Hematopoietic multipotent progenitor cell (in vitro differentiated cells): ENCODE measurements around the gene HIP1. TPM values are rescaled to one million over a fixed set of nuclear protein-coding genes. Genes with fewer than 3 reads are reported as not detected.
"Not testable (repeated sequence)": the region's sequence is repeated elsewhere in the genome, so short reads cannot be mapped to it uniquely, and the experiment has no call there.

Experiments used
- DNase-seq, 3 donors: peaks; one replicate each; pipeline ENCODE4 v3.0.0-alpha.2; 2011 to 2015; ENCODE audit warnings: low read depth in 2 of 3, low spot score in 2 of 3
- total RNA-seq: library from RNA; depleted of rRNA; stranded (reverse); fragments of >200 nt; gene quantifications from one replicate; pipeline ENCODE4 v1.2.3, GENCODE V29; 2012

The HIP1 gene
- 19.4 TPM for total RNA-seq

- peak in 1 of 3 donors; percentile 24 for DNase-seq
Observed at GRCh38 chr7:75738604-75738974, at the start of gene HIP1. Gene HIP1 (minus strand): TSS chr7:75738941. CDS start chr7:75738920, 21 bp downstream.

GRCh38 chr7:75788154-75788847, 49.6 kb upstream of the HIP1 start:
- DNase-seq, result not testable (repeated sequence)

GRCh38 chr7:75783058-75783457, 44.3 kb upstream of the HIP1 start:
- not testable (repeated sequence) for DNase-seq

DNA sequence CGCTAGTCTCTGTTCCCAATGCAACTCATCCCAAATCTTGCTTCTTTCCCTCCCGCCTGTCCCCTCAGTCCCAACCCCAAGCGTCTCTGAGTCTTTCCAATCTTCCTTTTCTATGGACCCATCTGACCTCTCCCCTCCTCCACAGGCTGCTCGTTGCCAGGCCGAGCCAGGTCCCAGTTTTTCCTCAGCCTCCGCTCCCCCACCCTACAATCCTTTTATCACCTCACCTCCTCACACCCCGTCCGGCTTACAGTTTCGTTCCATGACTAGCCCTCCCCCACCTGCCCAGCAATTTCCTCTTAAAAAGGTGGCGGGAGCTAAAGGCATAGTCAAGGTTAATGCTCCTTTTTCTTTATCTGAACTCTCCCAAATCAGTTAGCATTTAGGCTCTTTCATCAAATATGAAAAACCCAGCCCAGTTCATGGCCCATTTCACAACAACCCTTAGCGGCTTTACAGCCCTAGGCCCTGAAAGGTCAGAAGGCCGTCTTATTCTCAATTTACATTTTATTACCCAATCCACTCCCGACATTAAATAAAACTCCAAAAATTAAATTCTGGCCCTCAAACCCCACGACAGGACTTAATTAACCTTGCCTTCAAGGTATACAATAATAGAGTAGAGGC, 42.0 kb upstream of the HIP1 start:
- not testable (repeated sequence) for DNase-seq

DNA sequence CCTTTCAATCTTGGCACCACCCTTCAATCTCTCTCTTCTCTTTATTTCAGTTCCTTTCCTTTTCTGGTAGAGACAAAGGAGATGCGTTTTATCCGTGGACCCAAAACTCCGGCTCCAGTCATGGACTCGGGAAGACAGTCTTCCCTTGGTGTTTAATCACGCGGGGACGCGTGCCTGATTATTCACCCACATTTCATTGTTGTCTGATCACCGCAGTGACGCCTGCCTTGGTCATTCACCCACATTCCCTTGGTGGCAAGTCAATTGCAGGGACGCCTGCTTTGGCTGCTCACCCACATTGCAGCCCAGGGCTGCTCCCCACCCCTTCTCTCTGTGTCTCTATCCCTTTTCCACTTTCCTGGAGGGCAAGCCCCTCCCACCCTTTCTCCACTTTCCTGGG, 40.8 kb upstream of the HIP1 start:
- not testable (repeated sequence) for DNase-seq

DNA sequence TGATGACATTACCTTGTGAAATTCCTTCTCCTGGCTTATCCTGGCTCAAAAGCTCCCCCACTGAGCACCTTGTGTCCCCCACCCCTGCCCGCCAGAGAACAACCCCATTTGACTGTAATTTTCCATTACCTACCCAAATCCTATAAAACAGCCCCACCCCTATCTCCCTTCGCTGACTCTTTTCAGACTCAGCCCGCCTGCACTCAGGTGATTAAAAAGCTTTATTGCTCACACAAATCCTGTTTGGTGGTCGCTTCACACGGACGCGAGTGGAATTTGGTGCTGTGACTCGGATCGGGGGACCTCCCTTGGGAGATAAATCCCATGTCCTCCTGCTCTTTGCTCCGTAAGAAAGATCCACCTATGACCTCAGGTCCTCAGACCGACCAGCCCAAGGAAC, 40.3 kb upstream of the HIP1 start:
- not testable (repeated sequence) for DNase-seq

GRCh38 chr7:75776295-75776971, 37.7 kb upstream of the HIP1 start:
- DNase-seq, result peak in 2 of 3 donors; percentile 56 to 83

- not testable (repeated sequence) for DNase-seq
Observed at GRCh38 chr7:75773958-75774357, 35.2 kb upstream of the HIP1 start.

DNA sequence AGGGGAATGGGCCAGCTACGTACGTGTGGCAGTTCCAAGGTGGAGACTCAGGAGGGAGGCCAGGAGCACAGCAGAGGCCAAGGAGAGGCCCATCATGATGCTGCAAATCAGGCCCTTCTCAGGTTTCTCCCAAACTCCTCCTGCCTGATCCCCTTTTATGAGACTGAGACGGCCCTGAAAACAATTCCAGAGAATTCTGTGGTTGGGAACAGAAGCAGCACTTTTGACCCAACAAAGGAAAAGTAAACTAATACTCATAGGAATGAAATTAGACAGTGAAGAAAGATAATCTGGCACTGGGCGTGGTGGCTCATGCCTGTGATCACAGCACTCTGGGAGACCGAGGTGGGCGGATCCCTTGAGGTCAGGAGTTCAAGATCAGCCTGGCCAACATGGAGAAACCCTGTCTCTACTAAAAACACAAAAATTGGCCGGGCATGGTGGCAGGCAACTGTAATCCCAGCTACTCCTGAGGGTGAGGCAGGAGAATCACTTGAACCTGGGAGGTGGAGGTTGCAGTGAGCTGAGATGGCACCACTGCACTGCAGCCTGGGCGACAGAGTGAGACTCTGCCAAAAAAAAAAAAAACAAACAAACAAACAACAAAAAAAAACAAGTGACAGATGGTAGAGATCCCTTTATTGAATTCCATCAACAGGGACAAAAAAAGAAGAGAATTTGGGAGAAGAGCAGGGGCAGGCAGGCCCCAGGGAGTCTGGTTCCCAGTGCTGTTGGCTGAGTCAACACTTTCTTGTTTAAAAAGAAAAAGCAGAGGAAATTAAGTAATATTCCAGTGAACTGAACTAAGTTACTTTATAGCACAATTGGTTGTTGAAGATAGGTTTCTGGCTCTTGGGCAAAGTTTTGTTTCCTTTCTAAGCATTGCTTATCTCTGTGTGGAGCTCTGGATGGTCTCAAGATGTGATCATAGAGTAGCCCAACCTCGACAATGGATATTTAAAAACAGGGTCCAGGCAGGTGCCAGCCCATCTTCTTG, 33.6 kb upstream of the HIP1 start, which contains the start of gene CCL26:
CCL26 (minus strand) TSS at position 131 of the 997 bp plus-strand sequence; CDS start at position 96, 35 bp downstream.
- DNase-seq, result no peak

DNA sequence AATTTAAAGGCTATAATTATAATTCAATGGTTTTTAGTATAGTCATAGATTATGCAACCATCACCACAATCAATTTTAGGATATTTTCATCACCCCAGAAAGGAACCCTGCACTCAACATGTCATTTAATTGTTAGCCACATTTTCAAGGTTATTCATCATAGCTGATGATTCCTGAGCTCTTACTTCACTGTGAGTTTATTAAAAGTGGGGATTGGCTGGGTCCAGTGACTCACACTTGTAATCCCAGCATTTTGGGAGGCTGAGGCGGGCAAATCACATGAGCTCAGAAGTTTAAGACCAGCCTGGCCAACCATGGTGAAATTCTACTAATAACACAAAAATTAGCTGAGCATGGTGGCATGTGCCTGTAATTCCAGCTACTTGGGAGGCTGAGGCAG, 32.5 kb upstream of the HIP1 start:
- DNase-seq, result no peak

GRCh38 chr7:75762350-75762917, 23.7 kb upstream of the HIP1 start:
- peak in 2 of 3 donors; percentile 38 to 78 for DNase-seq

DNA sequence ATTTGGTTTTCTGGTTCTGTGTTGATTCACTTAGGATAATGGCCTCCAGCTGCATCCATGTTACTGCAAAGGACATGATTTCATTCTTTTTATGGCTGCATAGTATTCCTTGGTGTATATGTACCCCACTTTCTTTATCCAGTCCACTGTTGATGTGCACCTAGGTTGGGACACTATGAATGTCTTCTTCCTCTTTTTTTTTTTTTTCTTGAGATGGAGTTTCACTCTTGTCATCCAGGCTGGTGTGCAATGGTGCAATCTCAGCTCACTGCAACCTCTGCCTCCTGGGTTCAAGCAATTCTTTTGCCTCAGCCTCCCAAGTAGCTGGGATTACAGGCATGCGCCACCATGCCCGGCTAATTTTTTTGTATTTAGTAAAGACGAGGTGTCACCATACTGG, 23.1 kb upstream of the HIP1 start:
- not testable (repeated sequence) for DNase-seq

DNA sequence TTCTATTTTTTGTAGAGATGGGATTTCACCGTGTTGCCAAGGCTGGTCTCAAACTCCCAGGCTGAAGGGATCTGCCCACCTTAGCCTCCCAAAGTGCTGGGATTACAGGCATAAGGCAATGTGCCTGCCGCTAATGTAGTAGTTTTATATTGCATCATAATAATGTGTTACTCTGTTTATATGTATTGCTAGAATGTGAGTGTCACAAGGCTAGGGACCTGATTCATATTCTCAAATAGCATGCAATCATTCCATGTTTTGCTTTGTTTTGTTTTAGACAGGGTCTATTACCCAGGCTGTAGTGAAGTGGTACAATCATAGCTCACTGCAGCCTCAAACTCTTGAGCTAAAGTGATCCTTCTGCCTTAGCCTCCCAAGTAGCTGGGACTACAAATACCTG, 19.8 kb upstream of the HIP1 start:
- no peak for DNase-seq

GRCh38 chr7:75757860-75758259, 19.1 kb upstream of the HIP1 start:
- no peak for DNase-seq

- peak in 2 of 3 donors; percentile 29 to 64 for DNase-seq
Observed at GRCh38 chr7:75756991-75757676, 18.4 kb upstream of the HIP1 start.

DNA sequence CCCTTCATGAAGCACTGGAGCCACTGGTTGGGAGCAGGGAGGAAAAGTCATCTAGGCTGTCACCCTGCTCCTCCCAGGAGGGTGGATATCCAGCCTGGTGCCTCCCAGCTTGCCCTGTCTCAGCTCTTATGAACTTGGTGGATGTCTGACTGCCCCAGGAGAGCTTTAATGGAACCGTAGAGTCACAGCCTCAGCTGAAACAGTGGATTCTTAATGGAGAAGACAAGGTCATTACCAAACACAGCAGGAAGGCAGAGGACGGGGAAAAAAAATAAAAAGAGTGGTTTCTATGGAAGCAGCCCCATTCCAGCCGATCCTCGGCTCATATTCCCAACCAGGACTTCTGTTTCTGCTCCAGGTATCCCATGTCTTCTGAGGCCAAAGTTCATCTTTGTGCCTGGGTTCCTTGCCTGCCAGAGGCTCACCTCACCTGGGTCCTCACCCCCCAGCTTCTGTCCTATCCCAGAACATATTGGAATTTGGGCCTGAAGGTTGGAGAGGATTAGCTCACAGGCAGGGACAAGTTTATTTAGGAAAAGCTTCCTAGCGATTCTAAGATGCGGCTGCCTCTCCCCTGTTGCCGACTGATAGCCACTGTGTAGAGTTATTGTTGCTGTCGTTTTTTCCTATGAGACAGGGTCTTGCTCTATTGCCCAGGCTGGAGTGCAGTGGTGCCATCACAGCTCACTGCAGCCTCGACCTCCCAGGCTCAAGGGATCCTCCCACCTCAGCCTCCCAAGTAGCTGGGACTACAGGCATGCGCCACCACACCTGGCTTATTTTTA, 17.7 kb upstream of the HIP1 start:
- no peak for DNase-seq

GRCh38 chr7:75743455-75743859, 4.7 kb upstream of the HIP1 start:
- no peak for DNase-seq

DNA sequence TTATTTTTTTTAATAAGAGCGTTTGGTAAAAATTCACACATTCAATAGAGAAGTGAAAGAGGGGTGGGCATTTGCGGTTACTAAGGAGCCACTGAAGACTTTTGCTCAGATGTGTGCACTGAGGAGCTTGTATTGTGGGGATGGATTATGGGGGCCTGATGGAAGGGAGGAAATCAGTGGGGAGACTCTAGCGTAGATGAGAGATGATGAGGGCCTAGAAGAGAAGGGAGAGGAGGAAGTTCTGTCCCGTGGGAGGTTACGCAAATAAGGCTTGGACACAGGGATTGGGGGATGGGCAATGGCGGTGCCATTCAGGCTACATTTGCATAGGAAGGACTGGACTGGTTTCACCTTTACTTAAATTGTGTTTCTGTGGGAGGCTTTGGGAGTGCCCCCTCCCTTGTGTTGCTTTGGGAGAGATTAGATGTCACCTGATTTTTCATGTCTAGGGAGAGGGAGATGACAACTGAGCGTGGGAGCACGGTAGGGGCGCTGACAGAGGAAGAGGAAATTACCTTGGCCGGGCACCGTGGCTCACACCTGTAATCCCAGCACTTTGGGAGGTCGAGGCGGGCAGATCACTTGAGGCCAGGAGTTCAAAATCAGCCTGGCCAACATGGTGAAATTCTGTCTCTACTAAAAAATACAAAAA, 2.2 kb upstream of the HIP1 start:
- no peak for DNase-seq
